Gastroesophageal sphincter (tissue), 3 donors: ENCODE data around the gene FZD4.

Experiments used
- EP300 ChIP-seq: sonication (generic); formaldehyde crosslinking; IDR thresholded peaks from one replicate; pipeline ENCODE4 v1.6.1; 2017; ENCODE audit warnings: antibody characterized with exemption, mild to moderate bottlenecking
- TF ChIP-seq, protein P1 (sequence below), 4 experiments: fragments of 200-600 bp in 2 of 4; fragments of 450-650 bp in 2 of 4; sonication (generic) in 1 of 4; IDR thresholded peaks; one replicate each; pipeline ENCODE4 v1.5.1; 2017 to 2019; ENCODE audit warnings: antibody characterized with exemption in 4 of 4, mild to moderate bottlenecking in 2 of 4, moderate library complexity in 2 of 4

DNA sequence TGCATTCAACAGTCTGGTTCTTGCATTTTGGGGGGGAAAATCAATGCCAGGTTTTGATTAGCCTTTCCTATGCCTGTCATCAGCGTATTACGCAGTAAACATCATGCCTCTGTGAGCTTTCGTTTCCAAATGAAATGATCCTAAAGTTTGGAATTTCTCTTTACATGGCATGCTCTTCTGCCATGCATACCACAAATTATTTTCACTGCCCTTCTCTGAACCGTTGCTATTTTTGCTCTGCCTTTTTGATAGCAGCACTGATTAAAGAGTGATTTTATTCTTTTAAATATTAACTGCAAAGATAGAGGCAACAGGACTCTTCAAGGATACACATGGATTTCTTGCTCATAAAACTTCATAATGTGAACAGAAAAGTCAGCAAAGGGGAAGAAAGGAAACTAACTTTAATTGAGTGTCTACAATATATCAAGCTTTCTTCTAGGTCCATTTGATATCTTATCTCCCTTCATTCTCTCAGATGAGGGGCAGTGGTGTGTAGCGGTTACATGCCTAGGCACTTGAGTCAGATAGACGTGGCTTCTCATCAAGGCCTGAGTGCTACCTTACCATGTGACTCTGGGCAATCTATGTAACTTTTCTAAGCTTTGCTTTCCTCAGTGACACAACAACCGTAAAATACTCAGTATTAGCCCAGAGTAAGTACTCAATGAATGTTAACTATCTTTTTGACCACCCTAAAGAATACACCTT lies 25.0 kb upstream of the FZD4 start:
- TF ChIP-seq, protein P1, sequence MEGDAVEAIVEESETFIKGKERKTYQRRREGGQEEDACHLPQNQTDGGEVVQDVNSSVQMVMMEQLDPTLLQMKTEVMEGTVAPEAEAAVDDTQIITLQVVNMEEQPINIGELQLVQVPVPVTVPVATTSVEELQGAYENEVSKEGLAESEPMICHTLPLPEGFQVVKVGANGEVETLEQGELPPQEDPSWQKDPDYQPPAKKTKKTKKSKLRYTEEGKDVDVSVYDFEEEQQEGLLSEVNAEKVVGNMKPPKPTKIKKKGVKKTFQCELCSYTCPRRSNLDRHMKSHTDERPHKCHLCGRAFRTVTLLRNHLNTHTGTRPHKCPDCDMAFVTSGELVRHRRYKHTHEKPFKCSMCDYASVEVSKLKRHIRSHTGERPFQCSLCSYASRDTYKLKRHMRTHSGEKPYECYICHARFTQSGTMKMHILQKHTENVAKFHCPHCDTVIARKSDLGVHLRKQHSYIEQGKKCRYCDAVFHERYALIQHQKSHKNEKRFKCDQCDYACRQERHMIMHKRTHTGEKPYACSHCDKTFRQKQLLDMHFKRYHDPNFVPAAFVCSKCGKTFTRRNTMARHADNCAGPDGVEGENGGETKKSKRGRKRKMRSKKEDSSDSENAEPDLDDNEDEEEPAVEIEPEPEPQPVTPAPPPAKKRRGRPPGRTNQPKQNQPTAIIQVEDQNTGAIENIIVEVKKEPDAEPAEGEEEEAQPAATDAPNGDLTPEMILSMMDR (IDR thresholded peaks at IDR 0.05): no peak
- no peak for TF ChIP-seq EP300
